ENCODE data around the gene PIGB. TPM values are rescaled to one million over a fixed set of nuclear protein-coding genes. Genes with fewer than 3 reads are reported as not detected.

PIGB gene
- total RNA-seq, 1 donor from 2014 or later = 10.9 TPM

GRCh38 chr15:55320963-55321362, 1.9 kb downstream of the PIGB start:
- no peaks in the 10 kb centered on the region for H3K27me3 ChIP-seq (ENCODE audit: control insufficient read depth, insufficient read depth, low read length)
- TF ChIP-seq CTCF (IDR thresholded peaks at IDR 0.05; ENCODE audit: insufficient read depth, low read length, poor library complexity, severe bottlenecking) = no peak

GRCh38 chr15:55322467-55322866, 3.4 kb downstream of the PIGB start:
- no peaks in the 10 kb centered on the region for H3K36me3 ChIP-seq (ENCODE audit: control insufficient read depth, insufficient read depth, low read length)
- no peaks in the 10 kb centered on the region for H3K27me3 ChIP-seq (ENCODE audit: control insufficient read depth, insufficient read depth, low read length)
- no peak for TF ChIP-seq CTCF (IDR thresholded peaks at IDR 0.05; ENCODE audit: insufficient read depth, low read length, poor library complexity, severe bottlenecking)
- H3K4me3 ChIP-seq (ENCODE audit: low read depth, low read length) = no peak overlapping the region
- DNase-seq (ENCODE audit: low read depth) = no peak

More at GRCh38 chr15:55320963-55321362, 1.9 kb downstream of the PIGB start:
- Histone ChIP-seq H3K36me3 (ENCODE audit: control insufficient read depth, insufficient read depth, low read length) (no peaks in the 10 kb centered on the region), H3K4me3 (ENCODE audit: low read depth, low read length) (no peak overlapping the region)
- DNase-seq (ENCODE audit: low read depth) = no peak

GRCh38 chr15:55327387-55327786, 8.4 kb downstream of the PIGB start:
- no peak for TF ChIP-seq CTCF (IDR thresholded peaks at IDR 0.05; ENCODE audit: insufficient read depth, low read length, poor library complexity, severe bottlenecking)
- DNase-seq (ENCODE audit: low read depth) = no peak
- H3K4me3 ChIP-seq (ENCODE audit: low read depth, low read length) = no peak overlapping the region
- H3K27me3 ChIP-seq (ENCODE audit: control insufficient read depth, insufficient read depth, low read length) = no peaks in the 10 kb centered on the region
- H3K36me3 ChIP-seq (ENCODE audit: control insufficient read depth, insufficient read depth, low read length) = no peaks in the 10 kb centered on the region

- no peak for DNase-seq (ENCODE audit: low read depth)
- no peak for TF ChIP-seq CTCF (IDR thresholded peaks at IDR 0.05; ENCODE audit: insufficient read depth, low read length, poor library complexity, severe bottlenecking)
- no peaks in the 10 kb centered on the region for H3K36me3 ChIP-seq (ENCODE audit: control insufficient read depth, insufficient read depth, low read length)
- H3K27me3 ChIP-seq (ENCODE audit: control insufficient read depth, insufficient read depth, low read length) = no peaks in the 10 kb centered on the region
- no peak overlapping the region for H3K4me3 ChIP-seq (ENCODE audit: low read depth, low read length)
These were observed 15.3 kb downstream of the PIGB start for GRCh38 chr15:55334371-55334770.

GRCh38 chr15:55334997-55335396, 16.0 kb downstream of the PIGB start:
- DNase-seq (ENCODE audit: low read depth) = no peak
- H3K36me3 ChIP-seq (ENCODE audit: control insufficient read depth, insufficient read depth, low read length) = no peaks in the 10 kb centered on the region
- H3K27me3 ChIP-seq (ENCODE audit: control insufficient read depth, insufficient read depth, low read length) = no peaks in the 10 kb centered on the region
- no peak overlapping the region for H3K4me3 ChIP-seq (ENCODE audit: low read depth, low read length)
- TF ChIP-seq CTCF (IDR thresholded peaks at IDR 0.05; ENCODE audit: insufficient read depth, low read length, poor library complexity, severe bottlenecking) = no peak

GRCh38 chr15:55337160-55337559, 18.1 kb downstream of the PIGB start:
- no peak for DNase-seq (ENCODE audit: low read depth)
- H3K36me3 ChIP-seq (ENCODE audit: control insufficient read depth, insufficient read depth, low read length) = no peaks in the 10 kb centered on the region
- H3K4me3 ChIP-seq (ENCODE audit: low read depth, low read length) = no peak overlapping the region
- no peak for TF ChIP-seq CTCF (IDR thresholded peaks at IDR 0.05; ENCODE audit: insufficient read depth, low read length, poor library complexity, severe bottlenecking)
- H3K27me3 ChIP-seq (ENCODE audit: control insufficient read depth, insufficient read depth, low read length) = no peaks in the 10 kb centered on the region
